Gastrocnemius medialis (tissue), 4 donors: Measurements from ENCODE around the gene ADGRF5.

ENCODE experiments used
- CTCF ChIP-seq, 5 experiments: fragments of 450-650 bp in 3 of 5; fragments of 200-600 bp in 2 of 5; sonication (generic) in 2 of 5; IDR thresholded peaks in 4 of 5; conservative IDR thresholded peaks in 1 of 5; 1 replicate in 4 of 5; 2 replicates in 1 of 5; pipeline ENCODE4 v1.5.1; 2016 to 2019; ENCODE audit warnings: antibody characterized with exemption in 5 of 5, mild to moderate bottlenecking in 3 of 5, moderate library complexity in 3 of 5
- POLR2A ChIP-seq, 2 donors: fragments of 450-650 bp; IDR thresholded peaks; one replicate each; pipeline ENCODE4 v1.6.1; 2017; ENCODE audit warnings: antibody characterized with exemption in 2 of 2, mild to moderate bottlenecking in 2 of 2, moderate library complexity in 2 of 2

GRCh38 chr6:46914279-46914810 is 7.4 kb downstream of the ADGRF5 start:
- TF ChIP-seq CTCF (IDR thresholded peaks at IDR 0.05 in 4 of 5, conservative IDR thresholded peaks at IDR 0.05 in 1 of 5) (no peak), POLR2A (IDR thresholded peaks at IDR 0.05) (no peak)
